Iris pigment epithelial cell (primary cell): Measurements from ENCODE around the gene SARDH.

Source experiments
- DNase-seq: peaks from one replicate; pipeline ENCODE4 v3.0.0-alpha.2; 2011; ENCODE audit warnings: low read depth

The SARDH gene

GRCh38 chr9:133715866-133716563 lies 22.1 kb downstream of the SARDH start:
- no peak for DNase-seq

- DNase-seq = peak; percentile 54
These were observed 22.8 kb downstream of the SARDH start for GRCh38 chr9:133715295-133715865.

GRCh38 chr9:133714606-133715294 lies 23.4 kb downstream of the SARDH start:
- peak; percentile 76 for DNase-seq

- DNase-seq = no peak
These were observed 24.1 kb downstream of the SARDH start for GRCh38 chr9:133713960-133714495.

GRCh38 chr9:133713150-133713959 lies 24.8 kb downstream of the SARDH start:
- no peak for DNase-seq

GRCh38 chr9:133712221-133713100 lies 25.7 kb downstream of the SARDH start:
- DNase-seq = no peak

- DNase-seq = peak; percentile 78
These were observed 26.5 kb downstream of the SARDH start for GRCh38 chr9:133711428-133712220.

- DNase-seq = no peak
These were observed 27.3 kb downstream of the SARDH start for GRCh38 chr9:133710661-133711427.

- no peak for DNase-seq
These were observed 28.2 kb downstream of the SARDH start for GRCh38 chr9:133709691-133710571.

GRCh38 chr9:133709015-133709611 lies 29.0 kb downstream of the SARDH start:
- DNase-seq = no peak

- no peak for DNase-seq
These were observed 29.7 kb downstream of the SARDH start for GRCh38 chr9:133708246-133709014.

GRCh38 chr9:133707763-133708245 lies 30.3 kb downstream of the SARDH start:
- no peak for DNase-seq

GRCh38 chr9:133707065-133707762 lies 30.9 kb downstream of the SARDH start:
- DNase-seq = peak; percentile 82

GRCh38 chr9:133706307-133707050 lies 31.7 kb downstream of the SARDH start:
- no peak for DNase-seq

- DNase-seq = no peak
These were observed 32.6 kb downstream of the SARDH start for GRCh38 chr9:133705576-133705975.

GRCh38 chr9:133704711-133705181 lies 33.4 kb downstream of the SARDH start:
- DNase-seq = no peak
